Measurements from ENCODE around the gene TOM1. TPM values are rescaled to one million over a fixed set of nuclear protein-coding genes. Genes with fewer than 3 reads are reported as not detected.

The TOM1 gene
- total and polyA plus RNA-seq, 2 donors (not counting 1 experiment from before 2014, with no cell fraction given), result 25.3 to 53.2 TPM

DNA sequence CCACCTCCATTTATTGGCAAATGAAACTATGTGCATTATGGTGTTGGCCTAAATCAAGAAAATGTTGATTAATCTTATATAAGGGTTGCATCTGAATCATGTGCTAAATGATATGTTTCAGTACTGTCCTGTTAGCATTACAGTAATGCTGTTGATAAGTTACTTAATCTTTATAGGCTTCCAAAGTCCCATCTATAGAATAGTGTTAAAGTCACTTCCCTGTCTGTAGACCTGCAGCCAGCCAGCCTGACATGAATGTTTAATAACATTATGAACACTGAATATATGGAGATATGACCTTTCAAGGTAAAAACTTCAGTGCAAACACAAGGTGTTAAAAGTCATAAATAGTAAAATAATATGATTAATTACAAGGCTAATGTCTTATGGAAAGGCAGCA lies 3.6 kb upstream of the TOM1 start:
- POLR2A ChIA-PET, result no interaction called here

DNA sequence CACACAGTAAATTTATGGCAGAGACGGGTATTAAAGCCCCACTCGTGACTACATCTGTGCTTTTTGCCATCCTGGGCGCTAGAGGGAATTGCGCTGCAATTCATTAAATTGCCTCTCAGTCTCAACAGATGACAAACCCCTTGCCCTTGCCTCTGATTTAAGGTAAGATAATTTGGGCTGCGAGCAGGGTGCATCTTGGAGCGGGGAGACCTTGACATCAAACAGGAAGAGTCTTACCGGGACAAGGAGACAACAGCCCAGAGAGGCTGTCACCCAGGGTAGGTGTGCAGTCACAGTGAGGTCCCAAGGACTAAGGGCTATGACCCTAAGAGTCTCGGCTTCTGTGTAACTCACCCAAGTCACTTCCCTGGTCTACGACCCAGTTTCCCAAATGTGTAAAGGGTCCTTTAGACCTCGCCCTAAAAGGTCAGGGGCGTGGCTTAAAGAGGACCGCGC lies 449 bp upstream of the TOM1 start:
- H3K27me3 ChIP-seq (replicated peaks in 1 of 4; ENCODE audit: control extremely low read depth in 1 of 4, control insufficient read depth in 3 of 4, insufficient read depth in 4 of 4, low read length in 3 of 4), result no peaks in the 10 kb centered on the region
- H3K27me3 Mint-ChIP-seq, result no peaks in the 10 kb centered on the region
- CTCF ChIA-PET, result interaction anchor here (0.8 to 1.8 kb wide), 8 partner anchors 12 to 349 kb away, joined by 3 to 13 read pairs (median 4); partner anchors contain the start of genes APOL6 and HMGXB4

More for the DNA sequence above, 3.6 kb upstream of the TOM1 start:
- no peaks in the 10 kb centered on the region for H3K27me3 Mint-ChIP-seq
- intact Hi-C loops (cut with micrococcal nuclease), result no loop called here
- Histone ChIP-seq H3K4me2 (replicated peaks; ENCODE audit: low read depth, low read length, poor library complexity, severe bottlenecking) (no peak overlapping the region), H3K36me3 (replicated peaks in 1 of 2; ENCODE audit: control extremely low read depth in 1 of 2, control insufficient read depth in 1 of 2, extremely low read depth in 1 of 2, insufficient read depth in 2 of 2, low read length in 1 of 2) (peaks cover 15 to 20% of the 10 kb centered on the region in 2 experiments), H3K4me3 (ENCODE audit: control extremely low read depth in 1 of 5, extremely low read depth in 1 of 5, insufficient read depth in 1 of 5, low read depth in 2 of 5, low read length in 4 of 5) (no peak overlapping the region), H3K27me3 (replicated peaks in 1 of 4; ENCODE audit: control extremely low read depth in 1 of 4, control insufficient read depth in 3 of 4, insufficient read depth in 4 of 4, low read length in 3 of 4) (no peaks in the 10 kb centered on the region), H4K20me1 (ENCODE audit: control insufficient read depth, insufficient read depth, low read length, poor library complexity, severe bottlenecking) (no peaks in the 10 kb centered on the region), H3K9ac (ENCODE audit: low read length) (no peak overlapping the region), H3K79me2 (ENCODE audit: control insufficient read depth, insufficient read depth, low read length) (peaks cover 7% of the 10 kb centered on the region), H2AFZ (ENCODE audit: insufficient read depth, low read depth, low read length, poor library complexity, severe bottlenecking) (no peak overlapping the region), H3K9me3 (ENCODE audit: control extremely low read depth in 1 of 3, control insufficient read depth in 2 of 3, insufficient read depth in 1 of 3, low read length in 2 of 3) (no peaks in the 10 kb centered on the region), H3K4me1 (ENCODE audit: control insufficient read depth in 2 of 2, insufficient read depth in 2 of 2, low read length in 2 of 2) (peaks cover 5 to 17% of the 10 kb centered on the region in 2 donors), H3K27ac (ENCODE audit: low read length in 2 of 2) (no peak overlapping the region)
- ATAC-seq (ENCODE audit: low read depth) (no peak), DNase-seq (no peak)
- no peaks in the 10 kb centered on the region for H3K9me3 Mint-ChIP-seq (ENCODE audit: insufficient read depth)
- H3K4me1 Mint-ChIP-seq, result peaks cover 13% of the 10 kb centered on the region
- CTCF ChIA-PET, result no interaction called here
- TF ChIP-seq EZH2 (IDR thresholded peaks at IDR 0.05; ENCODE audit: borderline replicate concordance, insufficient read depth, low read depth, low read length, poor library complexity, severe bottlenecking), result no peak
- TF ChIP-seq, protein P1, sequence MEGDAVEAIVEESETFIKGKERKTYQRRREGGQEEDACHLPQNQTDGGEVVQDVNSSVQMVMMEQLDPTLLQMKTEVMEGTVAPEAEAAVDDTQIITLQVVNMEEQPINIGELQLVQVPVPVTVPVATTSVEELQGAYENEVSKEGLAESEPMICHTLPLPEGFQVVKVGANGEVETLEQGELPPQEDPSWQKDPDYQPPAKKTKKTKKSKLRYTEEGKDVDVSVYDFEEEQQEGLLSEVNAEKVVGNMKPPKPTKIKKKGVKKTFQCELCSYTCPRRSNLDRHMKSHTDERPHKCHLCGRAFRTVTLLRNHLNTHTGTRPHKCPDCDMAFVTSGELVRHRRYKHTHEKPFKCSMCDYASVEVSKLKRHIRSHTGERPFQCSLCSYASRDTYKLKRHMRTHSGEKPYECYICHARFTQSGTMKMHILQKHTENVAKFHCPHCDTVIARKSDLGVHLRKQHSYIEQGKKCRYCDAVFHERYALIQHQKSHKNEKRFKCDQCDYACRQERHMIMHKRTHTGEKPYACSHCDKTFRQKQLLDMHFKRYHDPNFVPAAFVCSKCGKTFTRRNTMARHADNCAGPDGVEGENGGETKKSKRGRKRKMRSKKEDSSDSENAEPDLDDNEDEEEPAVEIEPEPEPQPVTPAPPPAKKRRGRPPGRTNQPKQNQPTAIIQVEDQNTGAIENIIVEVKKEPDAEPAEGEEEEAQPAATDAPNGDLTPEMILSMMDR (IDR thresholded peaks at IDR 0.05), result no peak
- H3K4me3 Mint-ChIP-seq, result no peak overlapping the region
- no peak overlapping the region for H3K27ac Mint-ChIP-seq

More for the DNA sequence above, 449 bp upstream of the TOM1 start:
- no peak for DNase-seq
- Histone ChIP-seq H3K79me2 (ENCODE audit: control insufficient read depth, insufficient read depth, low read length) (peaks cover 36% of the 10 kb centered on the region), H3K4me1 (ENCODE audit: control insufficient read depth in 2 of 2, insufficient read depth in 2 of 2, low read length in 2 of 2) (peaks cover 5 to 22% of the 10 kb centered on the region in 2 donors), H3K9ac (ENCODE audit: low read length) (peak overlapping the region; percentile 96), H3K4me3 (ENCODE audit: control extremely low read depth in 1 of 5, extremely low read depth in 1 of 5, insufficient read depth in 1 of 5, low read depth in 2 of 5, low read length in 4 of 5) (peak overlapping the region; percentile 54 to 94 (median 73)), H3K27ac (ENCODE audit: low read length in 2 of 2) (peak overlapping the region; percentile 96 to 97), H2AFZ (ENCODE audit: insufficient read depth, low read depth, low read length, poor library complexity, severe bottlenecking) (peak overlapping the region; percentile 74), H3K36me3 (replicated peaks in 1 of 2; ENCODE audit: control extremely low read depth in 1 of 2, control insufficient read depth in 1 of 2, extremely low read depth in 1 of 2, insufficient read depth in 2 of 2, low read length in 1 of 2) (peaks cover 2 to 3% of the 10 kb centered on the region in 2 experiments), H3K9me3 (ENCODE audit: control extremely low read depth in 1 of 3, control insufficient read depth in 2 of 3, insufficient read depth in 1 of 3, low read length in 2 of 3) (no peaks in the 10 kb centered on the region), H3K4me2 (replicated peaks; ENCODE audit: low read depth, low read length, poor library complexity, severe bottlenecking) (peak overlapping the region; percentile 96), H4K20me1 (ENCODE audit: control insufficient read depth, insufficient read depth, low read length, poor library complexity, severe bottlenecking) (no peaks in the 10 kb centered on the region)
- TF ChIP-seq EZH2 (IDR thresholded peaks at IDR 0.05; ENCODE audit: borderline replicate concordance, insufficient read depth, low read depth, low read length, poor library complexity, severe bottlenecking), result no peak
- TF ChIP-seq, protein P1 (IDR thresholded peaks at IDR 0.05), result peak; percentile 29
- Mint-ChIP-seq H3K4me3 (peak overlapping the region; percentile 93), H3K4me1 (peaks cover 26% of the 10 kb centered on the region), H3K9me3 (ENCODE audit: insufficient read depth) (no peaks in the 10 kb centered on the region), H3K27ac (peak overlapping the region; percentile 98)
- intact Hi-C loops (cut with micrococcal nuclease), result loop anchor here (1.0 kb wide), 1 partner anchor 51 kb away; no protein-coding TSS in a partner anchor
- POLR2A ChIA-PET, result interaction anchor here (0.6 to 1.8 kb wide), 7 partner anchors 14 to 1231 kb away, joined by 3 to 20 read pairs (median 5); partner anchors contain the start of gene HMGXB4
- peak; percentile 11 for ATAC-seq (ENCODE audit: low read depth)
- WGBS (ENCODE audit: insufficient coverage), result 11% methylated on average over 11 of the region's 13 CpGs

All from B cell (primary cell).